ENCODE measurements around the gene TRIM9. TPM values are rescaled to one million over a fixed set of nuclear protein-coding genes. Genes with fewer than 3 reads are reported as not detected.

The TRIM9 gene
- total and polyA plus RNA-seq, 2 of the 4 experiments (the other 2 are of a cell fraction): under 0.01 to 0.09 TPM

- peaks cover 10% of the 10 kb centered on the region for H3K27me3 ChIP-seq (ENCODE audit: control insufficient read depth, insufficient read depth, low read length)
- H4K5ac ChIP-seq (ENCODE audit: low read depth, low read length): no peak overlapping the region
- no peak overlapping the region for H2BK5ac ChIP-seq (ENCODE audit: low read depth, low read length, poor library complexity, severe bottlenecking)
- in situ Hi-C loops (cut with MboI; ENCODE audit: low sequenced_read_pairs) (no loop called here), intact Hi-C loops (cut with micrococcal nuclease) (no loop called here), dilution Hi-C loops (cut with HindIII; ENCODE audit: low sequenced_read_pairs, unreplicated experiment) (no loop called here)
- WGBS, 2 experiments (ENCODE audit: extremely low coverage in 2 of 2, insufficient read length in 1 of 2): no CpG with 5 or more reads among the region's 4 CpGs
- DNase-seq (peak; percentile 41), ATAC-seq (ENCODE audit: low read depth) (peak; percentile 77)
- no peak overlapping the region for H3K56ac ChIP-seq (ENCODE audit: extremely low read depth, insufficient read depth, low read length)
- TF ChIP-seq RCOR1 (IDR thresholded peaks at IDR 0.05; ENCODE audit: insufficient replicate concordance, low read length) (no peak), MAFK (IDR thresholded peaks at IDR 0.05; ENCODE audit: low read depth, low read length) (no peak), ELK1 (IDR thresholded peaks at IDR 0.05; ENCODE audit: borderline replicate concordance, low read depth, low read length) (no peak), BHLHE40 (IDR thresholded peaks at IDR 0.05; ENCODE audit: low read depth, low read length) (no peak), POLR2A (IDR thresholded peaks at IDR 0.05; ENCODE audit: low read depth, low read length) (no peak), CEBPB (IDR thresholded peaks at IDR 0.05; ENCODE audit: low read depth, low read length) (no peak), NFE2L2 (IDR thresholded peaks at IDR 0.05; ENCODE audit: low read depth, low read length) (no peak), MXI1 (IDR thresholded peaks at IDR 0.05; ENCODE audit: borderline replicate concordance, low read depth, low read length) (no peak), SMC3 (IDR thresholded peaks at IDR 0.05; ENCODE audit: low read depth, low read length) (no peak), RAD21 (IDR thresholded peaks at IDR 0.05; ENCODE audit: low read length) (no peak), USF2 (IDR thresholded peaks at IDR 0.05; ENCODE audit: low read depth, low read length) (no peak), FOS (IDR thresholded peaks at IDR 0.05; ENCODE audit: low read depth, low read length) (no peak), RFX5 (IDR thresholded peaks at IDR 0.05; ENCODE audit: low read depth, low read length) (no peak)
- TF ChIP-seq, protein P1, sequence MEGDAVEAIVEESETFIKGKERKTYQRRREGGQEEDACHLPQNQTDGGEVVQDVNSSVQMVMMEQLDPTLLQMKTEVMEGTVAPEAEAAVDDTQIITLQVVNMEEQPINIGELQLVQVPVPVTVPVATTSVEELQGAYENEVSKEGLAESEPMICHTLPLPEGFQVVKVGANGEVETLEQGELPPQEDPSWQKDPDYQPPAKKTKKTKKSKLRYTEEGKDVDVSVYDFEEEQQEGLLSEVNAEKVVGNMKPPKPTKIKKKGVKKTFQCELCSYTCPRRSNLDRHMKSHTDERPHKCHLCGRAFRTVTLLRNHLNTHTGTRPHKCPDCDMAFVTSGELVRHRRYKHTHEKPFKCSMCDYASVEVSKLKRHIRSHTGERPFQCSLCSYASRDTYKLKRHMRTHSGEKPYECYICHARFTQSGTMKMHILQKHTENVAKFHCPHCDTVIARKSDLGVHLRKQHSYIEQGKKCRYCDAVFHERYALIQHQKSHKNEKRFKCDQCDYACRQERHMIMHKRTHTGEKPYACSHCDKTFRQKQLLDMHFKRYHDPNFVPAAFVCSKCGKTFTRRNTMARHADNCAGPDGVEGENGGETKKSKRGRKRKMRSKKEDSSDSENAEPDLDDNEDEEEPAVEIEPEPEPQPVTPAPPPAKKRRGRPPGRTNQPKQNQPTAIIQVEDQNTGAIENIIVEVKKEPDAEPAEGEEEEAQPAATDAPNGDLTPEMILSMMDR (conservative IDR thresholded peaks at IDR 0.05; ENCODE audit: low read depth, low read length): no peak
- no peaks in the 10 kb centered on the region for H3K36me3 ChIP-seq (ENCODE audit: control insufficient read depth, insufficient read depth, low read length)
- no TSS peak for BruUV-seq (replicated peaks)
- H3K9ac ChIP-seq (ENCODE audit: low read depth, low read length): no peak overlapping the region
- H3K4ac ChIP-seq (ENCODE audit: low read depth, low read length): no peak overlapping the region
- H4K91ac ChIP-seq (ENCODE audit: insufficient read depth, low read depth, low read length): no peak overlapping the region
- H2AK5ac ChIP-seq (ENCODE audit: low read depth, low read length): no peak overlapping the region
- H2AK9ac ChIP-seq (replicated peaks; ENCODE audit: low read depth, low read length, poor library complexity): no peak overlapping the region
- no peak overlapping the region for H3K4me3 ChIP-seq (ENCODE audit: insufficient read depth, low read depth, low read length)
- H4K8ac ChIP-seq (ENCODE audit: low read depth in 2 of 2, low read length in 2 of 2): no peak overlapping the region
- H3K23ac ChIP-seq (ENCODE audit: low read depth, low read length): no peak overlapping the region
- H2BK15ac ChIP-seq (ENCODE audit: low read depth, low read length): no peak overlapping the region
- no peak overlapping the region for H3K4me2 ChIP-seq (ENCODE audit: low read depth, low read length)
- H4K20me1 ChIP-seq (ENCODE audit: insufficient read depth, low read length): no peaks in the 10 kb centered on the region
- POLR2A ChIA-PET (ENCODE audit: unreplicated experiment): no interaction called here
- no peak overlapping the region for H2AFZ ChIP-seq (replicated peaks; ENCODE audit: low read length, poor library complexity)
- 0 out of 2 replicates have a peak, but pooled peaks cover 1% of the 10 kb centered on the region for H3K4me1 ChIP-seq (ENCODE audit: control insufficient read depth, insufficient read depth, low read length)
- CTCF ChIA-PET: no interaction called here
- no peaks in the 10 kb centered on the region for H3K9me3 ChIP-seq (ENCODE audit: control insufficient read depth, insufficient read depth, low read length)
- no peak overlapping the region for H2BK120ac ChIP-seq (ENCODE audit: low read depth, low read length)
- 0 out of 2 replicates have a peak, but pooled peaks cover 2% of the 10 kb centered on the region for H3K9me1 ChIP-seq (ENCODE audit: insufficient read depth, low read length)
- no peak overlapping the region for H3K27ac ChIP-seq (ENCODE audit: insufficient read depth, low read length)
- H3K14ac ChIP-seq (replicated peaks; ENCODE audit: low read depth, low read length): no peak overlapping the region
- H3K18ac ChIP-seq (ENCODE audit: low read depth, low read length): no peak overlapping the region
- no peaks in the 10 kb centered on the region for H3K79me1 ChIP-seq (ENCODE audit: low read depth in 1 of 2, low read length in 2 of 2)
- no peak overlapping the region for H2BK20ac ChIP-seq (ENCODE audit: low read depth, low read length)
Measured at GRCh38 chr14:51018521-51018920, 76.4 kb downstream of the TRIM9 start.

Measured in IMR-90 (cell line).